ENCODE results near the gene ZMYND11.
"Not testable (repeated sequence)": the region's sequence is repeated elsewhere in the genome, so short reads cannot be mapped to it uniquely, and the experiment has no call there.

Gene ZMYND11

DNA sequence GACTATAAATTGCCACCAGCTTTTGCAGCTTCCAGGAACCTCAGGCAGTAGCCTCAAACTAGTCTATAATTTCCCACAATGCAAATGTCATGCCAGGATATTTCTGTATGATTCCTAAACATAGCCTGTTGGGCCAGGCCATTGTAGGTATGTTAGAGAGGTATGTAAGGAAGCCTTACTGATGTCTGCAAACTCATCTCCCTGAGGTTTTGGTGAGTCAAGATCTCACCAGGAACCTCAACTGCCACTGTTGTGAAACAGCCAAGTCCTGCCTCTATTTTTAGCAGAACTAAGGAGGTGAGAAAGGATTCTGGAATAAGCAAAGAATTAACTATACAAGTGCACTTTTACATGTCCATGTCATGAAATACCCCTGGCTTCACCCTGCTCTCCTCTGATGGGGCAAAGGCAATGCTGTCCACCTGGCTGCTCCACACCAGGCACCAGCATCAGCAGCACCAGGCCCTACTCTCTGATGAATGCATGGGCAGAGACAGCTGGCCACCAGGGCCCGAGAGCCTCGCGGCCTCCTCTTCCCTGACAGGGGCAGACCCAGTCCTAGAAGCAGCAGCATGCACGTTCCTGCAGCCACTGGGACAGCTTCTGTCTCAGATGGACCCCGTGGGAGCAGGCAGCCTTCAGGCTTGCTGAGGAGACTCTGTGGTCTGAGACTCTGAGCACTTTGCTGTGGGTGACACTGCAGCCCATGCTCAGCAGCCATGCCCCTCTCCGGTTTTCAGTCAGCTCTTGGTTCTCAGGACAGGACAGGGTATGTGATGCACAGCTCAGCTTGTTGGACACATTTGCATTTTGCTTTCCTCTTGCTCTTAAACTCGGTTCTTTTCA, 147.3 kb downstream of the ZMYND11 start:
- DNase-seq (ENCODE audit: low read depth in 2 of 2): no peak

DNA sequence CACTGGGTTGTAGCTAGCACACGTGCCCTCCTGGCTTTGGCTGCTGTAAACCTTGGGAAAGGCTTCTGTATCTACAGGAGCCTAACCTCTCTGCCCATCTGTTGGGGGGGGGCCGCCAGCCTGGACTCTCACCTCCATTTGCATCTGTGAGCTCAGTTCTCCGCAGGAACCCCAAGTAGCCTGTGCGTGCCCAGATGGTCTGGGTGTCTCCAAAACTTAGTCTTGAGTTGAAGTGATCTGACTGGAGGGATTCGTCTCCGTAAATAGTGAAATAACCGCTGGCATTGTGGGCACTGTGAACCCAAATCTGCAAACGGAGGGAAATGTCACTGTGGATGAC, 147.9 kb downstream of the ZMYND11 start:
- DNase-seq (ENCODE audit: low read depth in 2 of 2): no peak

DNA sequence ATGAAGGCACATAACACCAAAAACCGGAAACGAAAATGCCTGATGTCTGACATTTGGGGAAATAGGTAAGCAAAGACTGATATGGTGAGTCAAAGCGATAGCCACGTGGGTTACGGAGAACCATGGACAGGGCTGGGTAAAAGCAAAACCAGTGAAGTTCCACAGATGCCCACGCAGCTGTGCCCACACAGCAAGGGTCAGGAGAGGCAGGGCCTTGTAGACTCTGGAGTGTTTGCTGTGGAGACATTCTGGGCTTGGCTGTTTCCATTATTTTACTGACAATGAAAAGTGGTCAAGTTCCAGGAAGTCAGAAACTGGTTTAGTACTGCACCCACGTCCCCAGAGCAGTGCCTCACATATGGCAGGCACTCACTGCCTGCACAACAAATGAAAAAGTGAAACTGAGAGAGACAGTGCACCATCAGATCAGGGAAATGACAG, 148.7 kb downstream of the ZMYND11 start:
- DNase-seq (ENCODE audit: low read depth in 2 of 2): no peak

- DNase-seq (ENCODE audit: low read depth in 2 of 2): no peak
These were observed 150.0 kb downstream of the ZMYND11 start for GRCh38 chr10:285216-285615.

- DNase-seq (ENCODE audit: low read depth in 2 of 2): no peak
These were observed 151.9 kb downstream of the ZMYND11 start for GRCh38 chr10:287026-287709.

DNA sequence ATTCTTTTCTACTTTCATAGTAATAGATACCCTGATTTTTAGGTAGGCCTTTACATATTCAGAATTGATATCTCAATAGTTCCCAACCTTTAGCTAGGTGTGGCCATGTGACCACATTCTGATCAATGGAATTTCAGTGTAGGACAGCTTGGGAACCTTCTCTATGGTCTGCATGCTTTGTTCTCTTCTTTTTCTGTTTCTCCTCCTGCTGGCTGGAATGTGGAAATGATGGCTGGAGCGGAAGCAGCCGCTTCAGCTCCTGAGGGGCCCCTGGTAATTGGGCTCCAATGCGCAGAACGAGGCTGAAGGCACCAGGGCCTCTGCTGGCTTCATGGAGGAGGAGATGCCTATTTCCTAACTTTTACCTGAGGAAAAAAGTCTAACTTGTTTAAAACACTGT, 152.6 kb downstream of the ZMYND11 start:
- DNase-seq (ENCODE audit: low read depth in 2 of 2): no peak

- no peak for DNase-seq (ENCODE audit: low read depth in 2 of 2)
These were observed 153.3 kb downstream of the ZMYND11 start for GRCh38 chr10:288316-289200.

DNA sequence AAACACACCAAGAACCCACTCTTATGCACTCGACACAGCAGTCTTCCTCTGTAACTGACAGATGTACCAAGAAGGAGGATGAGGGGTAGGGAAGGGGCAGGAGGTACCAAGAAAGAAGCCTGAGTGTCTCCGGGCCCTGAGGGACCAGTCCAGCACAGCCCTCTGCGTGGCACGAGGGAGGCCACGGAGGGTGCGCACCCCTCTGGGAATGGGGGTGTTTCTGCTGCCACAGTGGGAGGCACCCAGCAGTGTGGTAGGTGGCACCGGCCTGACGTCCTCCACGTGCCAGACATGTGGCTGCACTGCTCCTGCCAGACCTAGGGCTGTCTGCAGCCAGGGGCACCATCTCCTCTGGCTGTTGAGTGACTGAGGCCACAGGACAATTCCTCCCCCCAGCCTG, 154.3 kb downstream of the ZMYND11 start:
- DNase-seq (ENCODE audit: low read depth in 2 of 2): no peak

- no peak for DNase-seq (ENCODE audit: low read depth in 2 of 2)
These were observed 154.9 kb downstream of the ZMYND11 start for GRCh38 chr10:290026-290725.

DNA sequence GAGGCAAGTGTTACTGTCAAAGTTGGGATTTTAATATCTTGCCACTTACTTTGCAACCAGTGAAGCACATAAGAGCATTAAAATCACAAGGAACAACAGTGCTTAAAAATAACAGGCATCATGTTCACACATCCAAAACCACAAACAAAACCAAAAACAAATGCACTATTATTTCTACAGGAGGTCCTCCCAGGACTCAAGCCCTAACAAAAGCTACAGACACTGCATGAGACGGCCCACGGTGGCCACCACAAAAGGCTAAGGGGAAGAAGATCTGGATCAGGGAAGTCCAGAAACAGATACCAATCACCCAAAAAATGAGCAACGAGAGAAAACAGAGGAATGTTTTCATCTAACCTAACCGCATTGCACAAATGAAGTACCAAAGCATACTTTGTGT, 158.4 kb downstream of the ZMYND11 start:
- no peak for DNase-seq (ENCODE audit: low read depth in 2 of 2)

- no peak for DNase-seq (ENCODE audit: low read depth in 2 of 2)
These were observed 162.3 kb downstream of the ZMYND11 start for GRCh38 chr10:297567-297966.

GRCh38 chr10:298033-298432, 162.8 kb downstream of the ZMYND11 start:
- no peak for DNase-seq (ENCODE audit: low read depth in 2 of 2)

DNA sequence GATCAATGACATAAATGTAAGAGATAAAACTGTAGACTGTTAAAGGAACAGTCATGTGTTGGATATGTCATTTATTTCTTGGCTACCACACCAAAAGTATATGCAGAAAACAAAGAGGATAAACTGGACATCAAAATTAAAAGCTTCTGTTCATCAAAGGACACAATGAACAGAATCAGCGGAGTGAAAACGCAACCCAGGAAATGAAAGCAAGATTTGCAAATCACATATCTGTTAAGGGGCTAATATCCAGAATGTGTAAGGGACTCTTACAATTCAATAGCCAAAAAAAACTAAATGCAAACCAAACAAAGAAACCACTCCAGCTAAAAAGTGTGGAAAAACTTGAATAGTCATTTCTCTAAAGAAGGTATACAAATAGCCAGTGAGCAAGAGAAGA, 164.3 kb downstream of the ZMYND11 start:
- DNase-seq (ENCODE audit: low read depth in 2 of 2): no peak

DNA sequence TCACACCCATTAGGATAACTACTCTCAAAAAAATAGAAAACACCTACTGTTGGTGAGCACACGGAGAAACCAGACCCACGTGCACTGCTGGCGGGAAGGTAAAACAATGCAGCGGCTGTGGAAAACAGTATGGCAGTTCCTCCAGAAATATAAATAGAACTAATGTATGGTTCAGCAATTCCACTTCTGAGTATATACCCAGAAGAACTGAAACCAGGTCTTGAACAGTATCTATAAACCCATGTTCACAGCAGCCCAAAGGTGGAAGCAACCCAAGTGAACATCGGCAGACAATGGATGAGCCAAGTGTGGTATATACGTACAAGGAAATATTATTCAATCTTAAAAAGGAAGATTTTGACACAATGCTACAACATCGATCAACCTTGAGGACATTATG, 164.7 kb downstream of the ZMYND11 start:
- DNase-seq (ENCODE audit: low read depth in 2 of 2): no peak

- DNase-seq (ENCODE audit: low read depth in 2 of 2): not testable (repeated sequence)
These were observed 165.3 kb downstream of the ZMYND11 start for GRCh38 chr10:300580-300979.

DNA sequence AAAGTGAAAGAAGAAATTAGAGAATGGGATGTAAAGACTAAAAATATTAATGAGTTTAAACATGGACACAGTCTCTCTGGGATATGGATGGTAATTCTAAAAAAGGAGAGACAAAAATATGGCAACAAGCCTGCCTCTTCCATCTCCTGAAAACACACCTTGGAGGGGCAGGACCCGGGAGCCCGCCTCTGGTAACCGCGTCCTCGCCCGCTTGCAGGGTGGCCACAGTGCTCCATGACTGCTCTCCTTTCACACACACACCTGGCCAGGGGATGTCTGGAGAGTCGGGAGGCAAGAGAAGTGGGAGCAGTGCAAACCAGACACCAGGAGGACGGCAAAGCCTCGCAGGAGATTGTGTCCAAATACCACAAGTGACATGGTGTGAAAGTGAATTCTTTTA, 166.3 kb downstream of the ZMYND11 start:
- no peak for DNase-seq (ENCODE audit: low read depth in 2 of 2)

Measured in stimulated activated CD8-positive, alpha-beta memory T cell treated with anti-CD3 and anti-CD28 coated beads, Interleukin-7, amount 100 ng/mL, for 1 hour (primary cell).